Muscle of leg (tissue), 11 donors: Measurements from ENCODE around the gene NBAS. TPM values are rescaled to one million over a fixed set of nuclear protein-coding genes. Genes with fewer than 3 reads are reported as not detected.

ENCODE experiments used
- DNase-seq: peaks from one replicate; pipeline ENCODE4 v3.0.0; 2013
- H3K27ac ChIP-seq: one replicate; pipeline ENCODE4 v1.5.1; 2013; ENCODE audit warnings: mild to moderate bottlenecking, low read length, control low read depth
- H3K27me3 ChIP-seq: one replicate; pipeline ENCODE4 v1.6.1; 2013; ENCODE audit warnings: low read length; ENCODE audit not compliant: control insufficient read depth, insufficient read depth
- H3K36me3 ChIP-seq: one replicate; pipeline ENCODE4 v1.6.1; 2013; ENCODE audit warnings: low read length; ENCODE audit not compliant: control insufficient read depth, insufficient read depth
- H3K4me1 ChIP-seq: one replicate; pipeline ENCODE4 v1.6.1; 2013; ENCODE audit warnings: low read length; ENCODE audit not compliant: control insufficient read depth, insufficient read depth
- H3K4me3 ChIP-seq: one replicate; pipeline ENCODE4 v1.5.1; 2013; ENCODE audit warnings: low read length, control low read depth
- H3K9me3 ChIP-seq: replicated peaks from 2 replicates; pipeline ENCODE4 v1.6.1; 2013; ENCODE audit warnings: low read depth, low read length; ENCODE audit not compliant: control insufficient read depth
- WGBS: methylation state at CpG from one replicate; pipeline ENCODE4 v1.1.5; 2013; ENCODE audit warnings: missing lambda C conversion rate; ENCODE audit not compliant: insufficient coverage; 5-methylcytosine and 5-hydroxymethylcytosine counted together
- polyA plus RNA-seq, 8 donors: library from polyadenylated mRNA; unstranded; fragments of 120-200 nt; gene quantifications; one replicate each; pipeline versions ENCODE4 v1.2.1 to v1.2.3, GENCODE V29; 2013; ENCODE audit warnings: inconsistent platforms in 1 of 8, low replicate concordance in 1 of 8; ENCODE audit not compliant: insufficient read length in 8 of 8, insufficient read depth in 1 of 8
- total RNA-seq: library from RNA; stranded (reverse); fragments of 120-200 nt; gene quantifications from one replicate; pipeline ENCODE4 v1.2.4, GENCODE V29; 2013

NBAS gene
- total and polyA plus RNA-seq, 9 donors = 33.3 to 57.5 (median 36.1) TPM

- no peaks in the 10 kb centered on the region for H3K9me3 ChIP-seq
- H3K27ac ChIP-seq = no peak overlapping the region
- H3K36me3 ChIP-seq = no peaks in the 10 kb centered on the region
- H3K4me3 ChIP-seq = no peak overlapping the region
- WGBS = 24% methylated on average over 7 of the region's 7 CpGs
- no peaks in the 10 kb centered on the region for H3K27me3 ChIP-seq
- peak; percentile 81 for DNase-seq
- H3K4me1 ChIP-seq = no peaks in the 10 kb centered on the region
Measured at GRCh38 chr2:15577071-15577735, 16.1 kb upstream of the NBAS start.

DNA sequence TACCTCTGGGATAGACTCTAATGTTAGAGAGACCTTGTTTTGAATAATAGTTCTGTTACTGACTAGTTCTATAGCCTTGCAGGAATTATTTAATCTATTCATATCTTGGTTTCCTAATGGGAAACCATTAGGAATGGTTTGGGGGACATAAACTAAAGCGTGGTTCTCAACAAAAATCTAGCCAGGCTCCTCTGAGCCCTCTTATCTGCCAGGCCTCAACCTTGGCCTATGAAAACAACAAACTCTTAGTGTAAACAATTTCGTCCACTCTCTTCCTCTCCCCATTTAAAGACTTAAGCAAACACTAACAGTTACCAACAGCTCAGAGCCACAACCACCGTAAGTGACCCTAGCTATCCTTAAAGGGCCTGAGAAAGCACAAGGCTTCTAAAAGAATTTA is 10.6 kb upstream of the NBAS start:
- Histone ChIP-seq H3K36me3 (no peaks in the 10 kb centered on the region), H3K27ac (no peak overlapping the region), H3K9me3 (no peaks in the 10 kb centered on the region), H3K4me1 (peaks cover 4% of the 10 kb centered on the region), H3K4me3 (no peak overlapping the region), H3K27me3 (no peaks in the 10 kb centered on the region)
- no peak for DNase-seq
- 69% methylated on average over 3 of the region's 3 CpGs for WGBS

DNA sequence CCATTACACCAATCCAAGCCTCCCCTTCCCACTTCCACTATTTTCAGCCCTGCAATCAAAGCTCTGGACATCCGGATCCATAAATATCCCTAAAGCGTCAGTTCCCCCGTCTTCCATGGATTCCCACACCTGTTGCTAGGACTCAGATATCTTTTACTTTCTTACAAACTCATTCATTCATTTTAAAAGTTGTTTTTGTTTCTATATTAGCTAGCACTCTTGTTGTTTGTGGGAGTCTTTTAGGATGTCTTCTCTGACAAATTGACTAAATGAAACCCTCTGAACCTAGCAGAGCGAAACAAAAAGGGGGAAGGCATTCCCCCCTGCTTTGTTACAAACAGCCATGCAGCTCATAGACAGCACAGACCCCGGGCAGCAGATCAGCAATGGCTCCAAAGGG is 9.0 kb upstream of the NBAS start:
- Histone ChIP-seq H3K9me3 (no peaks in the 10 kb centered on the region), H3K36me3 (no peaks in the 10 kb centered on the region), H3K4me1 (peaks cover 4% of the 10 kb centered on the region), H3K27me3 (no peaks in the 10 kb centered on the region), H3K4me3 (no peak overlapping the region), H3K27ac (peak overlapping the region; percentile 76)
- WGBS = 20% methylated on average over 1 of the region's 5 CpGs
- DNase-seq = peak; percentile 25

- Histone ChIP-seq H3K4me1 (peaks cover 4% of the 10 kb centered on the region), H3K36me3 (no peaks in the 10 kb centered on the region), H3K4me3 (no peak overlapping the region), H3K27ac (no peak overlapping the region), H3K9me3 (no peaks in the 10 kb centered on the region), H3K27me3 (no peaks in the 10 kb centered on the region)
- no peak for DNase-seq
- 95% methylated on average over 8 of the region's 12 CpGs for WGBS
Measured at GRCh38 chr2:15568874-15569273, 7.7 kb upstream of the NBAS start.

DNA sequence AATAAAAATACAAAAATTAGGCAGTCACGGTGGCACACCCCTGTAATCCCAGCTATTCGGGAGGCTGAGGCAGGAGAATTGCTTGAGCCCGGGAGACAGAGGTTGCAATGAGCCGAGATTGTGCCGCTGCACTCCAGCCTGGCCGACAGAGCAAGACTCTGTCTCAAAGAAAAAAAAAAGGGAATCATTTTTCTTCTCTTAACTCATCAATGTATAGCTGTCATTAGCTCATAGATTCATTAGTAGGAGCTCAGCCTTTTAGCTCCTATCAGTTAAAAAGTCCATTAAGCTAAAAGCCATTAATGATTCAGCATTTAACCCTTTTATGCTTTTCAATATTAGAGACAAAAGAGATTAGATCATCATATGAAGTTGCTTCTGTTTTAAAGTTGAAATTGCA is 5.8 kb upstream of the NBAS start:
- H3K36me3 ChIP-seq = no peaks in the 10 kb centered on the region
- peaks cover 4% of the 10 kb centered on the region for H3K4me1 ChIP-seq
- H3K4me3 ChIP-seq = no peak overlapping the region
- H3K9me3 ChIP-seq = no peaks in the 10 kb centered on the region
- no CpG with 5 or more reads among the region's 6 CpGs for WGBS
- H3K27me3 ChIP-seq = no peaks in the 10 kb centered on the region
- no peak for DNase-seq
- no peak overlapping the region for H3K27ac ChIP-seq

DNA sequence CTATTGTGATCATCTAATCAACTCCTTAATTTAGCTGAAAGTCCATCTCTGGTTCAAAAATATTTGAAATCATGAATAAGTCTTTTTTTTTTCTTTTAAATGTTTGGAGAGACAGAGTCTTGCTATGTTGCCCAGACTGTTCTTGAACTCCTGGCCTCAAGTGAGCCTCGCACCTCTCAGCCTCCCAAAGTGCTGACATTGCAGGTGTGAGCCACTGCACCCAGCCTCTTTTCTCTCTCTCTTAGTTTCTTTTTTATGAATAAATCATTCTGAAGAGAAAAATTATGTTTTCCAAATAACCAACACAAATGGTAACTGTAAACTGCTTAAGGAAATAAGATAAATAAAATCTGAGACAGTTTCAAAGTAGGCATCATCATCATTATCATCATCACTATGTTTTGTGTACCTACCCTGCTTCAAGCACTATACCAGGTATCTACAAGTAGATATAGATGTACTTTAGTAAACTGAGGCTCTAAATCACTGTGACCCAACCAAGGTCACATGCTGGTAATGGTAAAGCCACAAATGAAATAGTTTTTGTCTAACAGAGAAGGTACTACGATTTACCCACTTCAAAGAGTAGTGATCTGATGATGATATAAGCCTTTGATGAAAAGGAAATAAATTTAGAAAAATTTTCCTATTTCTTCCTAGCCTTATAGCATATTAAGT is 5.0 kb upstream of the NBAS start:
- Histone ChIP-seq H3K4me3 (no peak overlapping the region), H3K27ac (no peak overlapping the region), H3K9me3 (no peaks in the 10 kb centered on the region), H3K36me3 (no peaks in the 10 kb centered on the region), H3K27me3 (no peaks in the 10 kb centered on the region), H3K4me1 (peaks cover 4% of the 10 kb centered on the region)
- WGBS = no CpG with 5 or more reads among the region's 2 CpGs
- no peak for DNase-seq

DNA sequence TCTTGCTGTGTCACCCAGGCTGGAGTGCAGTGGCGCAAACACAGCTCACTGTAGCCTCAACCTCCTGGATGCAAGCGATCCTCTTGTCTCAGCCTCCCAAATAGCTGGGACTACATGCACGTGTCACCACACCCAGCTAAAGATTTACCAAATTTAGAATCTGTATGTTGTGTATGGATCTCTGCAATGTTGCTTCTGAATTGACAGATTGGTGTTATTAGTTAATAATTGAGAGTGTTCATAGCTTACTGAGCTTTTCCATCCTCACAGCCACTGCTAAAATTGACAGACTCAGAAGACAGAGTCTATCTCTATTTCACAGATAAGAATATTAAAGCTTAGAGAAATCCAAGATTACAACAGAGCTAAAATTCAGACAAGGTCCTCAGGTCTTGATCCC is 4.3 kb upstream of the NBAS start:
- H3K27ac ChIP-seq = no peak overlapping the region
- no peak for DNase-seq
- no peaks in the 10 kb centered on the region for H3K36me3 ChIP-seq
- 100% methylated on average over 1 of the region's 3 CpGs for WGBS
- H3K4me3 ChIP-seq = no peak overlapping the region
- H3K9me3 ChIP-seq = no peaks in the 10 kb centered on the region
- no peaks in the 10 kb centered on the region for H3K27me3 ChIP-seq
- peaks cover 2% of the 10 kb centered on the region for H3K4me1 ChIP-seq

GRCh38 chr2:15563227-15564100 is 2.3 kb upstream of the NBAS start:
- H3K4me1 ChIP-seq = peaks cover 4% of the 10 kb centered on the region
- H3K36me3 ChIP-seq = no peaks in the 10 kb centered on the region
- no peak overlapping the region for H3K4me3 ChIP-seq
- no peak for DNase-seq
- H3K9me3 ChIP-seq = no peaks in the 10 kb centered on the region
- H3K27me3 ChIP-seq = no peaks in the 10 kb centered on the region
- no peak overlapping the region for H3K27ac ChIP-seq
- WGBS = 100% methylated on average over 1 of the region's 9 CpGs

DNA sequence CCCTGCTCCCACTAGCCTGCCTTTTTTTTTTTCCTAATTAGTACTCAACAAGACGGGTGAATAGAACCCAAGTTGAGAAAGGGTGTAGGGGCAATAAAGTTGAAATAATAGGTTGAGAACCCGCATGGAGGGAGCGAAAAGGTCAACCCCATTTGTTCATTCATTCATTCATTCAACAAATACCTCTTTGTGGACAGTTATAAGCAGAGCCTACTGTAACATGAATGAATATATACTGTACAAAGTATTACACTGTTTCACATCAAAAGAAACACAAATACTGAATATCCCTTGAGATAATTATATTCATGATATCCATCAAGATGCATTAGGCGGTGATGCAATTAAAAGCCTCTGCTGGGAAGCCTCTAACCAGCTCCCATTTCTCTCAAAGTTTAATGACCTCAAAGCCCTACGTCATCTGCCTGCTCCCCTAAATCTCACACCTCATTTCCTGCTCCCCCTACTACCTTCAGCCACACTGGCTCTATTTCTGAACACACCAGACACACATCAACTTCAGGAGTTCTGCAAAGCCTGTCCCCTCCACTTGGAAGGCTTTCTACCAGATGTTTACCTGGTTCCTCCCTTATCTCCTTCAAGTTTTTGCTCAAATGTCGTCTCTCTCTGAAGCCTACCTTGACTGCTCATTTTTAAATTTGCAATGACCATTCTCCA is 1.4 kb upstream of the NBAS start:
- DNase-seq = no peak
- H3K27ac ChIP-seq = peak overlapping the region; percentile 87
- no peaks in the 10 kb centered on the region for H3K9me3 ChIP-seq
- peaks cover 4% of the 10 kb centered on the region for H3K4me1 ChIP-seq
- H3K4me3 ChIP-seq = no peak overlapping the region
- WGBS = 78% methylated on average over 3 of the region's 6 CpGs
- no peaks in the 10 kb centered on the region for H3K36me3 ChIP-seq
- H3K27me3 ChIP-seq = no peaks in the 10 kb centered on the region
